GM21447 (cell line): Measurements from ENCODE around the gene BLACAT1.

Experiments used
- ATAC-seq: cut with Tn5 transposase; IDR thresholded peaks from one replicate; pipeline ENCODE4 v1.9.1; 2021; ENCODE audit not compliant: unreplicated experiment

The BLACAT1 gene

GRCh38 chr1:205456868-205457745, 1.3 kb upstream of the BLACAT1 start:
- no peak for ATAC-seq

GRCh38 chr1:205456383-205456867, 580 bp upstream of the BLACAT1 start:
- ATAC-seq: no peak

GRCh38 chr1:205454903-205455335, 926 bp downstream of the BLACAT1 start:
- no peak for ATAC-seq

GRCh38 chr1:205453466-205453865, 2.4 kb downstream of the BLACAT1 start:
- ATAC-seq: no peak

- ATAC-seq: no peak
Measured at GRCh38 chr1:205452933-205453332, 2.9 kb downstream of the BLACAT1 start.

- ATAC-seq: no peak
Measured at GRCh38 chr1:205452364-205452763, 3.5 kb downstream of the BLACAT1 start.

GRCh38 chr1:205451759-205452164, 4.1 kb downstream of the BLACAT1 start:
- no peak for ATAC-seq

GRCh38 chr1:205451202-205451601, 4.6 kb downstream of the BLACAT1 start:
- no peak for ATAC-seq

GRCh38 chr1:205450448-205450847, 5.4 kb downstream of the BLACAT1 start:
- no peak for ATAC-seq

GRCh38 chr1:205449750-205450443, 5.9 kb downstream of the BLACAT1 start:
- ATAC-seq: no peak

- no peak for ATAC-seq
Measured at GRCh38 chr1:205449254-205449749, 6.5 kb downstream of the BLACAT1 start.

- no peak for ATAC-seq
Measured at GRCh38 chr1:205448540-205449253, 7.1 kb downstream of the BLACAT1 start.

- ATAC-seq: no peak
Measured at GRCh38 chr1:205447457-205448341, 8.1 kb downstream of the BLACAT1 start.

GRCh38 chr1:205446828-205447227, 9.0 kb downstream of the BLACAT1 start:
- no peak for ATAC-seq

GRCh38 chr1:205445646-205445935, 10.3 kb downstream of the BLACAT1 start:
- no peak for ATAC-seq

GRCh38 chr1:205444931-205445645, 10.8 kb downstream of the BLACAT1 start:
- ATAC-seq: no peak

- no peak for ATAC-seq
Measured at GRCh38 chr1:205444300-205444930, 11.4 kb downstream of the BLACAT1 start.

- ATAC-seq: no peak
Measured at GRCh38 chr1:205443585-205444299, 12.1 kb downstream of the BLACAT1 start.
